Cardiac muscle cell (in vitro differentiated cells and primary cell): ENCODE results near the gene TUT1. TPM values are rescaled to one million over a fixed set of nuclear protein-coding genes. Genes with fewer than 3 reads are reported as not detected.
"Not testable (repeated sequence)": the region's sequence is repeated elsewhere in the genome, so short reads cannot be mapped to it uniquely, and the experiment has no call there.

Experiments used
- DNase-seq, 2 donors: peaks; one replicate each; pipeline versions ENCODE4 v3.0.0 to v3.0.0-alpha.2; 2010 to 2017; ENCODE audit warnings: low read depth in 1 of 2, low spot score in 1 of 2
- H3K27ac ChIP-seq: fragments of 200-600 bp; sonication (generic); 2 replicates; pipeline ENCODE4 v1.5.1; 2016
- H3K27me3 ChIP-seq: fragments of 200-600 bp; sonication (generic); 2 replicates; pipeline ENCODE4 v1.6.0; 2016; ENCODE audit warnings: control low read depth
- H3K36me3 ChIP-seq: fragments of 200-600 bp; sonication (generic); 2 replicates; pipeline ENCODE4 v1.5.1; 2016; ENCODE audit warnings: control low read depth
- H3K4me1 ChIP-seq: fragments of 200-600 bp; sonication (generic); 2 replicates; pipeline ENCODE4 v1.8.1; 2017; ENCODE audit warnings: low read depth, mild to moderate bottlenecking, mixed run types
- H3K4me3 ChIP-seq: fragments of 200-600 bp; sonication (generic); 2 replicates; pipeline ENCODE4 v1.5.1; 2016; ENCODE audit warnings: mild to moderate bottlenecking
- H3K9me3 ChIP-seq: fragments of 200-600 bp; sonication (generic); 2 replicates; pipeline ENCODE4 v1.5.1; 2017; ENCODE audit warnings: low read depth, mild to moderate bottlenecking, control low read depth
- CTCF ChIP-seq: IDR thresholded peaks from 2 replicates; pipeline ENCODE4 v1.5.1; 2012; ENCODE audit warnings: low read depth, mild to moderate bottlenecking, low read length
- polyA plus RNA-seq: library from polyadenylated mRNA; unstranded; fragments of >200 nt; fragmentation: Nextera tagmentation; extraction: Ambion mirVana; gene quantifications from 2 replicates; pipeline ENCODE4 v1.2.1, GENCODE V29; 2016
- total RNA-seq: library from RNA; depleted of rRNA; stranded (reverse); fragments of >200 nt; gene quantifications from 2 replicates; pipeline ENCODE4 v1.2.3, GENCODE V29; 2016

The TUT1 gene
- total and polyA plus RNA-seq, 2 experiments from 2014 or later, result 18.7 to 29.1 TPM

- TF ChIP-seq CTCF, result no peak
- Histone ChIP-seq H3K27me3 (no peaks in the 10 kb centered on the region), H3K36me3 (peaks cover 46% of the 10 kb centered on the region), H3K4me3 (peak within 1 kb of the TSS; percentile 65), H3K9me3 (no peaks in the 10 kb centered on the region), H3K4me1 (peaks cover 9% of the 10 kb centered on the region), H3K27ac (peak within 1 kb of the TSS; percentile 85)
- peak; percentile 100 for DNase-seq
Observed at GRCh38 chr11:62573592-62574362, 17.5 kb downstream of the TUT1 start, which contains the start of gene EEF1G. EEF1G (minus strand) TSS chr11:62573891; CDS start chr11:62573842, 49 bp downstream.

GRCh38 chr11:62573006-62573591, 18.2 kb downstream of the TUT1 start:
- Histone ChIP-seq H3K27me3 (no peaks in the 10 kb centered on the region), H3K27ac (peak overlapping the region; percentile 83), H3K4me3 (peak overlapping the region; percentile 65), H3K4me1 (peaks cover 9% of the 10 kb centered on the region), H3K36me3 (peaks cover 44% of the 10 kb centered on the region), H3K9me3 (no peaks in the 10 kb centered on the region)
- TF ChIP-seq CTCF, result no peak
- DNase-seq, result peak; percentile 30 to 44

GRCh38 chr11:62572431-62572830, 18.9 kb downstream of the TUT1 start:
- Histone ChIP-seq H3K27me3 (no peaks in the 10 kb centered on the region), H3K27ac (peak overlapping the region; percentile 83), H3K36me3 (peaks cover 51% of the 10 kb centered on the region), H3K4me1 (peaks cover 9% of the 10 kb centered on the region), H3K9me3 (no peaks in the 10 kb centered on the region), H3K4me3 (peak overlapping the region; percentile 65)
- no peak for TF ChIP-seq CTCF
- no peak for DNase-seq

GRCh38 chr11:62571493-62571892, 19.8 kb downstream of the TUT1 start:
- not testable (repeated sequence) for H3K4me3 ChIP-seq, H3K4me1 ChIP-seq, H3K27me3 ChIP-seq, H3K9me3 ChIP-seq, DNase-seq
- peak overlapping the region; percentile 53 for H3K27ac ChIP-seq
- peaks cover 56% of the 10 kb centered on the region for H3K36me3 ChIP-seq

- H3K27ac ChIP-seq, H3K4me3 ChIP-seq, H3K27me3 ChIP-seq, H3K9me3 ChIP-seq, H3K4me1 ChIP-seq, DNase-seq: not testable (repeated sequence)
- peaks cover 59% of the 10 kb centered on the region for H3K36me3 ChIP-seq
Observed at GRCh38 chr11:62570903-62571302, 20.4 kb downstream of the TUT1 start.

- no peaks in the 10 kb centered on the region for H3K9me3 ChIP-seq
- H3K27me3 ChIP-seq, result no peaks in the 10 kb centered on the region
- no peak for TF ChIP-seq CTCF
- DNase-seq, result no peak
- H3K27ac ChIP-seq, result no peak overlapping the region
- H3K4me3 ChIP-seq, result no peak overlapping the region
- peaks cover 68% of the 10 kb centered on the region for H3K36me3 ChIP-seq
- peaks cover 6% of the 10 kb centered on the region for H3K4me1 ChIP-seq
Observed at GRCh38 chr11:62569611-62570010, 21.7 kb downstream of the TUT1 start.
